Endothelial cell of umbilical vein (primary cell): Measurements from ENCODE around the gene PTK6. TPM values are rescaled to one million over a fixed set of nuclear protein-coding genes. Genes with fewer than 3 reads are reported as not detected.

Experiments used
- BruUV-seq: library from RNA; stranded (reverse); fragments of 400-500 nt; replicated peaks from 2 replicates; lab custom pipeline; 2021; lab: Mats Ljungman, UMichigan
- CTCF ChIA-PET: fragments of 300-600, 350-600 bp; sonication (Branson Sonifier 250); formaldehyde crosslinking; loops from one replicate; lab custom pipeline; 2021; ENCODE audit warnings: antibody characterized with exemption, inconsistent platforms; lab: Charles Lee
- POLR2A ChIA-PET: fragments of 300-600, 350-600 bp; sonication (Branson Sonifier 250); formaldehyde crosslinking; loops from one replicate; lab custom pipeline; 2021; ENCODE audit warnings: antibody characterized with exemption, inconsistent platforms; lab: Charles Lee
- DNase-seq: peaks from one replicate; pipeline ENCODE4 v3.0.0-alpha.2; 2011; ENCODE audit warnings: low read depth, low spot score
- FAIRE-seq: peaks from 2 replicates; lab custom pipeline; 2011; peaks lifted over from hg19 to GRCh38; lab: Jason Lieb, UNC
- H2AFZ ChIP-seq: 2 replicates; pipeline ENCODE4 v1.6.0; 2012; ENCODE audit warnings: low read depth, low read length, control low read depth, inconsistent platforms
- H3K27ac ChIP-seq: 2 replicates; pipeline ENCODE4 v1.5.1; 2011; ENCODE audit warnings: low read depth, mild to moderate bottlenecking, control low read depth, low read length, moderate library complexity; ENCODE audit not compliant: insufficient read depth
- H3K27me3 ChIP-seq, 2 experiments: 2 replicates each; pipeline versions ENCODE4 v1.6.0 to v1.6.1; 2011; ENCODE audit warnings: low read length in 2 of 2, mixed read lengths in 1 of 2; ENCODE audit not compliant: control insufficient read depth in 2 of 2, insufficient read depth in 2 of 2
- H3K36me3 ChIP-seq, 2 experiments: 2 replicates in 1 of 2; 3 replicates in 1 of 2; pipeline ENCODE4 v1.5.1; 2011; ENCODE audit warnings: low read length in 2 of 2, mild to moderate bottlenecking in 1 of 2, moderate library complexity in 1 of 2; ENCODE audit not compliant: control insufficient read depth in 2 of 2, insufficient read depth in 2 of 2; ENCODE audit errors: extremely low read depth in 1 of 2
- H3K4me1 ChIP-seq: 3 replicates; pipeline ENCODE4 v1.5.1; 2011; ENCODE audit warnings: mild to moderate bottlenecking, low read length; ENCODE audit not compliant: control insufficient read depth, insufficient read depth; ENCODE audit errors: extremely low read depth
- H3K4me2 ChIP-seq: 2 replicates; pipeline ENCODE4 v1.6.1; 2011; ENCODE audit warnings: low read length, control low read depth, mixed read lengths; ENCODE audit not compliant: insufficient read depth
- H3K4me3 ChIP-seq, 3 experiments: fragments of 200-600 bp in 1 of 3; sonication (generic), shearing (Covaris generic) in 1 of 3; replicated peaks in 1 of 3; 2 replicates each; pipeline ENCODE4 v1.5.1; 2011 to 2016; ENCODE audit warnings: control low read depth in 3 of 3, low read length in 3 of 3, mild to moderate bottlenecking in 2 of 3, inconsistent platforms in 1 of 3, low read depth in 1 of 3, moderate library complexity in 1 of 3; ENCODE audit not compliant: insufficient read depth in 1 of 3
- H3K79me2 ChIP-seq: 2 replicates; pipeline ENCODE4 v1.6.0; 2012; ENCODE audit warnings: low read length, inconsistent platforms; ENCODE audit not compliant: control insufficient read depth, insufficient read depth
- H3K9ac ChIP-seq: replicated peaks from 2 replicates; pipeline ENCODE3; 2011; ENCODE audit warnings: low read length, control low read depth; ENCODE audit not compliant: insufficient read depth; ENCODE audit errors: extremely low read depth
- H3K9me1 ChIP-seq: replicated peaks from 3 replicates; pipeline ENCODE4 v1.6.0; 2011; ENCODE audit warnings: mild to moderate bottlenecking, low read length; ENCODE audit not compliant: control insufficient read depth, insufficient read depth; ENCODE audit errors: extremely low read depth
- H3K9me3 ChIP-seq: replicated peaks from 2 replicates; pipeline ENCODE4 v1.5.1; 2012; ENCODE audit warnings: low read length, inconsistent platforms; ENCODE audit not compliant: control insufficient read depth, insufficient read depth
- H4K20me1 ChIP-seq: replicated peaks from 2 replicates; pipeline ENCODE3; 2011; ENCODE audit warnings: mild to moderate bottlenecking, low read length; ENCODE audit not compliant: control insufficient read depth, insufficient read depth; ENCODE audit errors: extremely low read depth
- EZH2 ChIP-seq: IDR thresholded peaks from 2 replicates; pipeline ENCODE4 v1.6.1; 2012; ENCODE audit warnings: borderline replicate concordance, low read depth, mild to moderate bottlenecking, moderate library complexity, low read length, inconsistent platforms; ENCODE audit not compliant: severe bottlenecking
- FOS ChIP-seq: IDR thresholded peaks from 2 replicates; pipeline ENCODE4 v1.6.1; 2011; ENCODE audit warnings: mild to moderate bottlenecking, low read length, moderate library complexity, borderline replicate concordance; ENCODE audit not compliant: insufficient read depth
- GATA2 ChIP-seq: IDR thresholded peaks from 2 replicates; pipeline ENCODE4 v1.7.0; 2011; ENCODE audit warnings: low read depth, mild to moderate bottlenecking, moderate library complexity, mixed read lengths, low read length; ENCODE audit not compliant: insufficient read length, insufficient read depth
- JUN ChIP-seq: IDR thresholded peaks from 2 replicates; pipeline ENCODE4 v1.6.1; 2011; ENCODE audit warnings: borderline replicate concordance, low read depth; ENCODE audit not compliant: insufficient read length, insufficient read depth
- MAX ChIP-seq: IDR thresholded peaks from 2 replicates; pipeline ENCODE4 v1.6.1; 2011; ENCODE audit not compliant: insufficient read depth, insufficient read length
- MYC ChIP-seq: IDR thresholded peaks from one replicate; pipeline ENCODE4 v1.6.1; 2011; ENCODE audit warnings: mild to moderate bottlenecking, low read depth, low read length
- POLR2A ChIP-seq: IDR thresholded peaks from 2 replicates; pipeline ENCODE4 v1.6.1; 2012; ENCODE audit warnings: low read depth, mild to moderate bottlenecking, control low read depth, low read length
- POLR2AphosphoS5 ChIP-seq: IDR thresholded peaks from 2 replicates; pipeline ENCODE4 v1.6.1; 2012; ENCODE audit warnings: low read depth, mild to moderate bottlenecking, control low read depth, low read length, moderate library complexity; ENCODE audit not compliant: insufficient read depth
- dilution Hi-C: fragments of 300-500 bp; cut with MboI; formaldehyde crosslinking; loops from one replicate; pipeline ENCODE4 v1.15.0; 2019; ENCODE audit warnings: low sequenced_read_pairs; ENCODE audit not compliant: extremely low pct_ligation_motif_present
- intact Hi-C: fragments of 100-400 bp; cut with micrococcal nuclease; formaldehyde crosslinking; loops from one replicate; pipeline ENCODE4 v1.10.0; 2022
- polyA plus RNA-seq, 4 experiments: library from polyadenylated mRNA; depleted of rRNA in 3 of 4; stranded (reverse) in 3 of 4; unstranded in 1 of 4; fragments of >200 nt; gene quantifications; 2 replicates each; pipeline versions ENCODE4 v1.2.1 to v1.2.3, GENCODE V29; 2011 to 2012; ENCODE audit warnings: missing spikeins in 1 of 4
- total RNA-seq: library from RNA; stranded (reverse); gene quantifications from 2 replicates; pipeline ENCODE4 v1.2.3, GENCODE V29; 2021
- TF ChIP-seq, protein P1 (sequence below), 2 donors: IDR thresholded peaks; 1 replicate in 1 of 2; 2 replicates in 1 of 2; pipeline ENCODE4 v1.5.1; 2011; ENCODE audit warnings: low read length in 2 of 2, mild to moderate bottlenecking in 2 of 2, moderate library complexity in 2 of 2, control low read depth in 1 of 2, inconsistent platforms in 1 of 2, low read depth in 1 of 2; ENCODE audit not compliant: insufficient read depth in 1 of 2; ENCODE audit errors: extremely low read depth in 1 of 2

Gene PTK6
- total and polyA plus RNA-seq, 2 donors (not counting 3 experiments of a cell fraction or from before 2014, with no cell fraction given), result 0.18 TPM; not detected in 1

DNA sequence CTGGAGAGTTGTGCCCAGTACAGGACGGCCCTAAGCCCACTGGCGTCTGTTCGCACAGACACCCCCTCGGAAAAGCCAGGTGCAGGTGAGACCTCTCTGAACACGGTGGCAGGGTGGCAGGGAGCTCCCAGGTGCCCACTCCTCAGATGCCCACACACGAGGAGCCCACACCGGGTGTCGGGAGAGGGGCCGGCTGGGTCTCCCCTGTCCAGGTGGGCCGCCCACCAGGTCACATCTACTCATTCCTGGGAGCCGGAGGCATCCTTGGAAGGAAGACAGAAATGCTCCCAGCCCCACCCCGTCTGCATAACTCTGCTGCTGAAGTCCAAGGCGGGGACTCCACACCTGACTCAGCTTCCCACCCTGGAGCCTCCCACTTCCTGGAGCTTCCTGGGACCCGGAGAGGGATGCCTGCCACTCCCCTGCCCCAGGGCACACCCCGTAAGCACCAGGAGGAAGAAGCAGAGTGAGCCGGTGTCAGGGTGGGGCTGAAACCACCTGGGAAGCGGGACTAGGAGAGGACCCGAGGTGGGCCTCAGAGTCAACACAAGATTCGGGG, 7.9 kb upstream of the PTK6 start:
- H3K4me3 ChIP-seq, result no peak overlapping the region
- DNase-seq, result no peak
- H2AFZ ChIP-seq, result no peak overlapping the region
- H3K4me1 ChIP-seq, result no peaks in the 10 kb centered on the region
- H3K9me1 ChIP-seq, result no peaks in the 10 kb centered on the region
- TF ChIP-seq JUN, result no peak
- TF ChIP-seq, protein P1, sequence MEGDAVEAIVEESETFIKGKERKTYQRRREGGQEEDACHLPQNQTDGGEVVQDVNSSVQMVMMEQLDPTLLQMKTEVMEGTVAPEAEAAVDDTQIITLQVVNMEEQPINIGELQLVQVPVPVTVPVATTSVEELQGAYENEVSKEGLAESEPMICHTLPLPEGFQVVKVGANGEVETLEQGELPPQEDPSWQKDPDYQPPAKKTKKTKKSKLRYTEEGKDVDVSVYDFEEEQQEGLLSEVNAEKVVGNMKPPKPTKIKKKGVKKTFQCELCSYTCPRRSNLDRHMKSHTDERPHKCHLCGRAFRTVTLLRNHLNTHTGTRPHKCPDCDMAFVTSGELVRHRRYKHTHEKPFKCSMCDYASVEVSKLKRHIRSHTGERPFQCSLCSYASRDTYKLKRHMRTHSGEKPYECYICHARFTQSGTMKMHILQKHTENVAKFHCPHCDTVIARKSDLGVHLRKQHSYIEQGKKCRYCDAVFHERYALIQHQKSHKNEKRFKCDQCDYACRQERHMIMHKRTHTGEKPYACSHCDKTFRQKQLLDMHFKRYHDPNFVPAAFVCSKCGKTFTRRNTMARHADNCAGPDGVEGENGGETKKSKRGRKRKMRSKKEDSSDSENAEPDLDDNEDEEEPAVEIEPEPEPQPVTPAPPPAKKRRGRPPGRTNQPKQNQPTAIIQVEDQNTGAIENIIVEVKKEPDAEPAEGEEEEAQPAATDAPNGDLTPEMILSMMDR (IDR thresholded peaks at IDR 0.05; ENCODE audit: extremely low read depth in 1 of 2, insufficient read depth in 1 of 2, low read depth in 1 of 2, low read length in 2 of 2), result no peak
- TF ChIP-seq MAX, result no peak
- POLR2A ChIA-PET, result no interaction called here
- FAIRE-seq, result no peak
- dilution Hi-C loops (no loop called here), intact Hi-C loops (no loop called here)
- H3K27me3 ChIP-seq, result no peaks in the 10 kb centered on the region
- CTCF ChIA-PET, result no interaction called here
- H3K27ac ChIP-seq, result no peak overlapping the region
- no peak overlapping the region for H3K4me2 ChIP-seq
- no peaks in the 10 kb centered on the region for H3K79me2 ChIP-seq
- no TSS peak for BruUV-seq
- no peaks in the 10 kb centered on the region for H3K9me3 ChIP-seq
- no peaks in the 10 kb centered on the region for H4K20me1 ChIP-seq
- no peaks in the 10 kb centered on the region for H3K36me3 ChIP-seq
- H3K9ac ChIP-seq, result no peak overlapping the region

- no peaks in the 10 kb centered on the region for H3K4me1 ChIP-seq
- no peaks in the 10 kb centered on the region for H4K20me1 ChIP-seq
- FAIRE-seq (no peak), DNase-seq (no peak)
- ChIA-PET CTCF (interaction anchor here (1.0 to 1.5 kb wide), 3 partner anchors 23 to 430 kb away, joined by 3 to 6 read pairs (median 4); no protein-coding TSS in a partner anchor), POLR2A (no interaction called here)
- H3K4me2 ChIP-seq, result no peak overlapping the region
- no peak overlapping the region for H3K4me3 ChIP-seq
- H3K27ac ChIP-seq, result no peak overlapping the region
- intact Hi-C loops, result no loop called here
- no peaks in the 10 kb centered on the region for H3K9me1 ChIP-seq
- H3K9me3 ChIP-seq, result no peaks in the 10 kb centered on the region
- no peaks in the 10 kb centered on the region for H3K79me2 ChIP-seq
- H2AFZ ChIP-seq, result no peak overlapping the region
- H3K36me3 ChIP-seq, result no peaks in the 10 kb centered on the region
- dilution Hi-C loops, result no loop called here
- H3K27me3 ChIP-seq, result no peaks in the 10 kb centered on the region
- TF ChIP-seq, protein P1 (IDR thresholded peaks at IDR 0.05; ENCODE audit: extremely low read depth in 1 of 2, insufficient read depth in 1 of 2, low read depth in 1 of 2, low read length in 2 of 2), result no peak
- TF ChIP-seq MYC (no peak), JUN (no peak), POLR2AphosphoS5 (no peak), MAX (no peak), EZH2 (no peak), GATA2 (no peak), FOS (no peak), POLR2A (no peak)
- H3K9ac ChIP-seq, result no peak overlapping the region
- BruUV-seq, result no TSS peak
These were observed 7.2 kb upstream of the PTK6 start for GRCh38 chr20:63544241-63544957.
